Left renal pelvis (tissue), 4 donors: Measurements from ENCODE around the gene DUSP2. TPM values are rescaled to one million over a fixed set of nuclear protein-coding genes. Genes with fewer than 3 reads are reported as not detected.

Source experiments
- DNase-seq, 4 donors: peaks; one replicate each; pipeline ENCODE4 v3.0.0-alpha.2; 2013; ENCODE audit warnings: low read depth in 4 of 4, low spot score in 3 of 4
- polyA plus RNA-seq, 4 donors: library from polyadenylated mRNA; unstranded; fragments of 120-200 nt; gene quantifications; one replicate each; pipeline ENCODE4 v1.2.1, GENCODE V29; 2013; ENCODE audit not compliant: insufficient read length in 4 of 4

DUSP2 gene
- polyA plus RNA-seq, result 1 to 10 TPM; 2.7 to 9.6 (median 6.0) TPM

GRCh38 chr2:96145036-96145847 is at the start of gene DUSP2:
Gene DUSP2, minus strand, starts transcription at chr2:96145440. Its CDS starts 86 bp downstream, at chr2:96145354.
- no peak for DNase-seq

- DNase-seq, result no peak
These were observed 46.9 kb upstream of the DUSP2 start for GRCh38 chr2:96191937-96192670.

- no peak for DNase-seq
These were observed 43.7 kb upstream of the DUSP2 start for GRCh38 chr2:96188821-96189526.

- no peak for DNase-seq
These were observed 41.3 kb upstream of the DUSP2 start for GRCh38 chr2:96186562-96186961.

GRCh38 chr2:96185516-96185915 is 40.3 kb upstream of the DUSP2 start:
- no peak for DNase-seq

GRCh38 chr2:96184989-96185388 is 39.7 kb upstream of the DUSP2 start:
- DNase-seq, result no peak

- DNase-seq, result no peak
These were observed 38.9 kb upstream of the DUSP2 start for GRCh38 chr2:96184188-96184587.

GRCh38 chr2:96181529-96181928 is 36.3 kb upstream of the DUSP2 start:
- DNase-seq, result no peak

- no peak for DNase-seq
These were observed 35.3 kb upstream of the DUSP2 start for GRCh38 chr2:96180521-96180920.

GRCh38 chr2:96180002-96180401 is 34.8 kb upstream of the DUSP2 start:
- no peak for DNase-seq

GRCh38 chr2:96176661-96177060 is 31.4 kb upstream of the DUSP2 start:
- no peak for DNase-seq

- DNase-seq, result no peak
These were observed 30.7 kb upstream of the DUSP2 start for GRCh38 chr2:96175951-96176350.

GRCh38 chr2:96174251-96175144 is 29.3 kb upstream of the DUSP2 start:
- peak; percentile 14 to 41 (median 28) for DNase-seq

GRCh38 chr2:96171831-96172230 is 26.6 kb upstream of the DUSP2 start:
- DNase-seq, result no peak

GRCh38 chr2:96170626-96171025 is 25.4 kb upstream of the DUSP2 start:
- DNase-seq, result no peak

GRCh38 chr2:96169868-96170507 is 24.7 kb upstream of the DUSP2 start:
- DNase-seq, result no peak

- no peak for DNase-seq
These were observed 22.3 kb upstream of the DUSP2 start for GRCh38 chr2:96167407-96168013.

- DNase-seq, result no peak
These were observed 19.4 kb upstream of the DUSP2 start for GRCh38 chr2:96164459-96165184.
